MCF 10A (cell line): Measurements from ENCODE around the gene DMGDH. TPM values are rescaled to one million over a fixed set of nuclear protein-coding genes. Genes with fewer than 3 reads are reported as not detected.

ENCODE experiments used
- BruUV-seq: library from RNA; stranded (reverse); fragments of 400-500 nt; replicated peaks from 2 replicates; lab custom pipeline; 2021; lab: Mats Ljungman, UMichigan
- CTCF ChIA-PET: fragments of 300-600 bp; sonication (Branson Sonifier 250); formaldehyde crosslinking; extraction: SDS; loops from one replicate; lab custom pipeline; 2021; ENCODE audit warnings: antibody characterized with exemption, inconsistent platforms; lab: Yijun Ruan, JAX
- POLR2A ChIA-PET: fragments of 300-600, 350-650 bp; sonication (Branson Sonifier 250); formaldehyde crosslinking; extraction: SDS; loops from one replicate; lab custom pipeline; 2020; ENCODE audit warnings: antibody characterized with exemption, inconsistent platforms; lab: Yijun Ruan, JAX
- DNase-seq: peaks from one replicate; pipeline ENCODE4 v3.0.0-alpha.2; 2018; ENCODE audit not compliant: unreplicated experiment
- H3K27ac Mint-ChIP-seq: one replicate; pipeline ENCODE4 v1.8.0; 2022; ENCODE audit warnings: mild to moderate bottlenecking, low read depth, mixed read lengths; ENCODE audit not compliant: unreplicated experiment
- H3K27me3 Mint-ChIP-seq: one replicate; pipeline ENCODE4 v1.8.0; 2022; ENCODE audit warnings: mixed read lengths; ENCODE audit not compliant: insufficient read depth, unreplicated experiment
- H3K36me3 Mint-ChIP-seq: one replicate; pipeline ENCODE4 v1.8.0; 2022; ENCODE audit warnings: mild to moderate bottlenecking, moderate library complexity, mixed read lengths; ENCODE audit not compliant: insufficient read depth, unreplicated experiment
- H3K4me1 Mint-ChIP-seq: one replicate; pipeline ENCODE4 v1.8.0; 2022; ENCODE audit warnings: mixed read lengths; ENCODE audit not compliant: insufficient read depth, unreplicated experiment
- H3K4me3 Mint-ChIP-seq: one replicate; pipeline ENCODE4 v1.8.0; 2022; ENCODE audit warnings: mild to moderate bottlenecking, moderate library complexity, mixed read lengths; ENCODE audit not compliant: unreplicated experiment
- H3K9me3 Mint-ChIP-seq: one replicate; pipeline ENCODE4 v1.8.0; 2022; ENCODE audit warnings: mixed read lengths; ENCODE audit not compliant: unreplicated experiment
- intact Hi-C: fragments of 100-400 bp; cut with micrococcal nuclease; formaldehyde crosslinking; loops from 2 replicates; pipeline ENCODE4 v1.14.1; 2022
- total RNA-seq: library from RNA; stranded (reverse); gene quantifications from 2 replicates; pipeline ENCODE4 v1.2.3, GENCODE V29; 2022
- TF ChIP-seq, protein P1 (sequence below): fragments of 200-600 bp; IDR thresholded peaks from one replicate; pipeline ENCODE4 v1.8.0; 2022; ENCODE audit warnings: antibody characterized with exemption, mild to moderate bottlenecking; ENCODE audit not compliant: unreplicated experiment

Gene DMGDH
- total RNA-seq, 1 experiment from 2014 or later, result 9.2 TPM

DNA sequence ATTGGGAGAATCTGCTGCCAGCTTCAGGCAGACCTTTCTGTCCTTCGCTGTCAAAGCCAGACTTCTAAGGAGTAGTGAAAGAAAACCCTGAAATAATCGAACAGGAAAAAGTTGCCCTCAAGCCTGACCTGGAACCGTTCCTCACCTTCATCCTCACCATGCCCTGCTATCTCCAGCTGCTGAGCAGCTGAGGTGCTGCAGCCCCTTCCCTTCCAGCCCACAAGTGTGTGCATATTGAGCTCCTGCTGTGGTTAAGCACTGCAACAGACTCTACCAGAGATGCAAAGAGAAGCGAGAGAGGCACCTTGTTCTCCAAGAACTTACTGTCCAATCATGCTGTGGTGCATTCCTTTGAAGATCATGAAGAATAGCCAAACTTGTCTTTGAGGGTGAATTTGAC is 19.0 kb upstream of the DMGDH start:
- ChIA-PET CTCF (no interaction called here), POLR2A (interaction anchor here (0.6 kb wide), 1 partner anchor 1254 kb away, joined by 3 read pairs; no protein-coding TSS in a partner anchor)
- Mint-ChIP-seq H3K4me3 (no peak overlapping the region), H3K27me3 (no peaks in the 10 kb centered on the region), H3K4me1 (no peaks in the 10 kb centered on the region), H3K9me3 (no peaks in the 10 kb centered on the region), H3K36me3 (no peaks in the 10 kb centered on the region), H3K27ac (no peak overlapping the region)
- no peak for DNase-seq
- BruUV-seq, result no TSS peak
- TF ChIP-seq, protein P1, sequence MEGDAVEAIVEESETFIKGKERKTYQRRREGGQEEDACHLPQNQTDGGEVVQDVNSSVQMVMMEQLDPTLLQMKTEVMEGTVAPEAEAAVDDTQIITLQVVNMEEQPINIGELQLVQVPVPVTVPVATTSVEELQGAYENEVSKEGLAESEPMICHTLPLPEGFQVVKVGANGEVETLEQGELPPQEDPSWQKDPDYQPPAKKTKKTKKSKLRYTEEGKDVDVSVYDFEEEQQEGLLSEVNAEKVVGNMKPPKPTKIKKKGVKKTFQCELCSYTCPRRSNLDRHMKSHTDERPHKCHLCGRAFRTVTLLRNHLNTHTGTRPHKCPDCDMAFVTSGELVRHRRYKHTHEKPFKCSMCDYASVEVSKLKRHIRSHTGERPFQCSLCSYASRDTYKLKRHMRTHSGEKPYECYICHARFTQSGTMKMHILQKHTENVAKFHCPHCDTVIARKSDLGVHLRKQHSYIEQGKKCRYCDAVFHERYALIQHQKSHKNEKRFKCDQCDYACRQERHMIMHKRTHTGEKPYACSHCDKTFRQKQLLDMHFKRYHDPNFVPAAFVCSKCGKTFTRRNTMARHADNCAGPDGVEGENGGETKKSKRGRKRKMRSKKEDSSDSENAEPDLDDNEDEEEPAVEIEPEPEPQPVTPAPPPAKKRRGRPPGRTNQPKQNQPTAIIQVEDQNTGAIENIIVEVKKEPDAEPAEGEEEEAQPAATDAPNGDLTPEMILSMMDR, result no peak
- intact Hi-C loops, result no loop called here

DNA sequence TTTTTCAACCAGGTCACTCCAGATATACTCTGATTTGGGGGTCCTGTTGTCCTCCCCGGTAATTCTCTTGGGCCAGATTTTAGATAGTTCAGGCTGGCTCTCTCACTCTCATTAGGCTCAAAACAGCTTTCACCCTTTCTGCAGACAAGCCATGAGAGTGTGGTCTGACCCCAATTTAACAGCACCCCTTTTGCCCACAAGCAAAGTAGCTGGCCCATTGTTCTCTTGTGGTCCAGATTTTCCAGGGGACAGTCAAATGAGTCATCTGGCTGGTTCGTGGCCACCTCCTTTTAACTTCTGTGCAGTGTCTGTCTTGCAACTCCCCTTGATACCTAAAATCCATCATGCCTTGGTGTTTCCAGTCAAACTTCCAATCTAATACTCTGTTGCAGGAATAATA is 16.6 kb upstream of the DMGDH start:
- DNase-seq, result no peak
- POLR2A ChIA-PET, result no interaction called here
- CTCF ChIA-PET, result interaction anchor here (0.6 to 1.1 kb wide), 2 partner anchors 31 to 61 kb away, joined by 3 to 4 read pairs; no protein-coding TSS in a partner anchor
- Mint-ChIP-seq H3K27me3 (no peaks in the 10 kb centered on the region), H3K4me3 (no peak overlapping the region), H3K36me3 (no peaks in the 10 kb centered on the region), H3K4me1 (no peaks in the 10 kb centered on the region), H3K27ac (no peak overlapping the region), H3K9me3 (no peaks in the 10 kb centered on the region)
- no TSS peak for BruUV-seq
- intact Hi-C loops, result no loop called here
- TF ChIP-seq, protein P1, result no peak

DNA sequence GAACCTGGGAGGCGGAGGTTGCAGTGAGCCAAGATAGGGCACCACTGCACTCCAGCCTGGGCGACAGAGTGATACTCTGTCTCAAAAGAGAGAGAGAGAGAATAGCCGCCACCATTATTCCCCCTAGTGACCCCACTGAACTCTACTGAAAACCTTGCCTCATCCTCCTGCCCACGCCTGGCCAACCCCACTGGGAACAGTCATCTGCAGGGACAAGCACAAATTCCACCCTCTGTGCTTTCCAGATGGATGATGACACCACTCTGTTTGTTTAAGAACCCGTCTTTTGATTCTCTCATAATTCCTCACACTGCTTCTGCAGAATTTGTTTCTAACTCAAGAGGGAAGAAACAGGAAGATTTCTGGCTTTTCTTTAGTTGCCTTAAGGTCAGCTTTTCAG is 12.3 kb upstream of the DMGDH start:
- intact Hi-C loops, result no loop called here
- TF ChIP-seq, protein P1, result no peak
- POLR2A ChIA-PET, result interaction anchor here (0.7 kb wide), 1 partner anchor 57 kb away, joined by 3 read pairs; no protein-coding TSS in a partner anchor
- Mint-ChIP-seq H3K4me1 (no peaks in the 10 kb centered on the region), H3K9me3 (no peaks in the 10 kb centered on the region), H3K27ac (no peak overlapping the region), H3K4me3 (no peak overlapping the region), H3K27me3 (no peaks in the 10 kb centered on the region), H3K36me3 (no peaks in the 10 kb centered on the region)
- DNase-seq, result no peak
- no TSS peak for BruUV-seq
- CTCF ChIA-PET, result interaction anchor here (0.8 to 2.6 kb wide), 2 partner anchors 57 to 116 kb away, joined by 3 to 14 read pairs; no protein-coding TSS in a partner anchor

DNA sequence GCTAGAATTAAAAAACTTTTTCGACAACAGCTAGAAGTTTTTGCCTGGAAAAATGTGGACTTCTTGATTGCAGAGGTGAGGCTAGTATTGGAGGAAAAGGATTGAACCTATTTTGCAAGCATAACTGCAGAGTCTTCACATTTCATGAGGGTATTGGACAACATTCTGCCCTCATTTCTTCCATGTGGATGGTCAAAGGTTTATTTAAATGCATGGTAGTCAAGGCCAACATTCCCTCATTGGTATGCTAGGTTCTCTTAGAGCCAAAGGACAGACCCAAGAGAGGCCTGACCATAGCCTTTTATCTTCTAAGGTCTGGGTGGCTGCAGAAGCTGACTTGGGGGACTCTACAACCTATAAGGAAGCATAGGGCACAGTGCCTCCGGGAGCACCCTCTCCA is 11.3 kb upstream of the DMGDH start:
- Mint-ChIP-seq H3K27ac (no peak overlapping the region), H3K4me3 (no peak overlapping the region), H3K27me3 (no peaks in the 10 kb centered on the region), H3K9me3 (no peaks in the 10 kb centered on the region), H3K36me3 (no peaks in the 10 kb centered on the region), H3K4me1 (no peaks in the 10 kb centered on the region)
- DNase-seq, result no peak
- ChIA-PET CTCF (no interaction called here), POLR2A (no interaction called here)
- intact Hi-C loops, result no loop called here
- TF ChIP-seq, protein P1, result no peak
- no TSS peak for BruUV-seq
